ENCODE results near the gene PPIL1.

DNA sequence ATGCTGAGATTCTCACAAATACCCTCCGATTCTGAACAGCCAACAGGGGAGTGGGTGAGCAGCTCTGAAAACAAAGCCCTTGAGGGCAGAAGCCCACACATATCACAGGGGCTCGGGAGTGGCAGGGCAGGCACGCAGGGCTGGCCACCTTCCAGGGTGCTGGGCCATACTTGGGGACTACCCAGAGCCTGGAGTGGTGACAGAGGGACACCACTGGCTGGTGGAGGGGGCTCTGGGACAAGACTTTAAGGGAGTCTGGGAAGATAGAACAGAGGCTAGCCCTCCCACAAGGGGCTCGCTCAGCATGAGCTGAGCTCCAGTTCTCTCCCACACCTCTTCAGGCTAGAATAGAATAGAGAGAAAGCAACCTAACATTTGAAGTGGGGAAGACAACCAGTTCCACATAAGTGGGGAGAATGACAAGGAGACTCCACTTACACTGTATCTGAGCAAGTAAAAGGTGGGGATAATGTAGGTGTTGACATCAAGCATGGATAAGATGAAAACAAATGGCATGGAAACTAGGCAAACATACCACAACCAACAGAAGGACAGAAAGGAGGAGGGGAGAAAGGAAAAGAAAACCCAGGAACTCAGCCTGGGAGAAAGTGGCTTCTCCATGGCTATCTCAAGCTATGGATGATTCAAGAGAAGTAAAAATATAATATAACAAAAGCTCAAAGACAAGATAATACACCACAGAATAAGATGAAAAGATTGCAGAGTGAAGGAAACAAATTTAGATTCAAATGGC lies 7.0 kb downstream of the PPIL1 start:
- TF ChIP-seq EZH2 (IDR thresholded peaks at IDR 0.05; ENCODE audit: insufficient read depth, poor library complexity, severe bottlenecking) = no peak
- no peak for TF ChIP-seq EZH2phosphoT487 (IDR thresholded peaks at IDR 0.05; ENCODE audit: insufficient read depth, low read depth)
